HG02973 (cell line): ENCODE data around the gene CCDC88A.

Experiments
- ATAC-seq: cut with Tn5 transposase; IDR thresholded peaks from one replicate; pipeline ENCODE4 v1.9.1; 2021; ENCODE audit warnings: moderate library complexity; ENCODE audit not compliant: unreplicated experiment

The CCDC88A gene

GRCh38 chr2:55425431-55425831 is 5.8 kb upstream of the CCDC88A start:
- no peak for ATAC-seq

GRCh38 chr2:55422876-55423665 is 3.4 kb upstream of the CCDC88A start:
- no peak for ATAC-seq

- ATAC-seq = no peak
Measured at GRCh38 chr2:55421326-55421725, 1.7 kb upstream of the CCDC88A start.

GRCh38 chr2:55420871-55421270 is 1.2 kb upstream of the CCDC88A start:
- ATAC-seq = no peak

- ATAC-seq = no peak
Measured at GRCh38 chr2:55420439-55420725, 726 bp upstream of the CCDC88A start.

- no peak for ATAC-seq
Measured at GRCh38 chr2:55419233-55419678, 400 bp downstream of the CCDC88A start.

- ATAC-seq = no peak
Measured at GRCh38 chr2:55418512-55419232, 984 bp downstream of the CCDC88A start.

GRCh38 chr2:55418072-55418471 is 1.6 kb downstream of the CCDC88A start:
- no peak for ATAC-seq

GRCh38 chr2:55416786-55417568 is 2.7 kb downstream of the CCDC88A start:
- no peak for ATAC-seq

- no peak for ATAC-seq
Measured at GRCh38 chr2:55415300-55415699, 4.4 kb downstream of the CCDC88A start.

GRCh38 chr2:55408918-55409868 is 10.5 kb downstream of the CCDC88A start:
- no peak for ATAC-seq

- no peak for ATAC-seq
Measured at GRCh38 chr2:55408098-55408882, 11.4 kb downstream of the CCDC88A start.

GRCh38 chr2:55405116-55405515 is 14.5 kb downstream of the CCDC88A start:
- no peak for ATAC-seq

- ATAC-seq = no peak
Measured at GRCh38 chr2:55403256-55403998, 16.2 kb downstream of the CCDC88A start.

- no peak for ATAC-seq
Measured at GRCh38 chr2:55401124-55401523, 18.5 kb downstream of the CCDC88A start.

GRCh38 chr2:55400332-55400731 is 19.3 kb downstream of the CCDC88A start:
- no peak for ATAC-seq

GRCh38 chr2:55399815-55400214 is 19.8 kb downstream of the CCDC88A start:
- ATAC-seq = no peak

GRCh38 chr2:55395724-55396605 is 23.7 kb downstream of the CCDC88A start:
- no peak for ATAC-seq
